HG02981 (cell line): Measurements from ENCODE around the gene TCF12.
"Not testable (repeated sequence)": the region's sequence is repeated elsewhere in the genome, so short reads cannot be mapped to it uniquely, and the experiment has no call there.

Experiments
- ATAC-seq: cut with Tn5 transposase; IDR thresholded peaks from one replicate; pipeline ENCODE4 v1.9.1; 2021; ENCODE audit warnings: mild to moderate bottlenecking, moderate library complexity; ENCODE audit not compliant: unreplicated experiment

Gene TCF12

GRCh38 chr15:56915888-56916287 lies 2.6 kb upstream of the TCF12 start:
- no peak for ATAC-seq

GRCh38 chr15:56916825-56917477 lies 1.5 kb upstream of the TCF12 start:
- ATAC-seq, result no peak

GRCh38 chr15:56917652-56918045 lies 795 bp upstream of the TCF12 start:
- no peak for ATAC-seq

- ATAC-seq, result peak; percentile 30
Measured at GRCh38 chr15:56919031-56919608, 676 bp downstream of the TCF12 start.

GRCh38 chr15:56919609-56920366 lies 1.3 kb downstream of the TCF12 start:
- no peak for ATAC-seq

GRCh38 chr15:56920367-56920627 lies 1.9 kb downstream of the TCF12 start:
- no peak for ATAC-seq

- no peak for ATAC-seq
Measured at GRCh38 chr15:56923174-56923591, 4.7 kb downstream of the TCF12 start.

GRCh38 chr15:56927816-56928215 lies 9.4 kb downstream of the TCF12 start:
- ATAC-seq, result no peak

GRCh38 chr15:56929399-56929798 lies 11.0 kb downstream of the TCF12 start:
- no peak for ATAC-seq

- no peak for ATAC-seq
Measured at GRCh38 chr15:56929933-56930332, 11.5 kb downstream of the TCF12 start.

- no peak for ATAC-seq
Measured at GRCh38 chr15:56930669-56931313, 12.3 kb downstream of the TCF12 start.

- ATAC-seq, result no peak
Measured at GRCh38 chr15:56931639-56932508, 13.4 kb downstream of the TCF12 start.

GRCh38 chr15:56932509-56932868 lies 14.0 kb downstream of the TCF12 start:
- ATAC-seq, result not testable (repeated sequence)

- ATAC-seq, result no peak
Measured at GRCh38 chr15:56933410-56933809, 15.0 kb downstream of the TCF12 start.

GRCh38 chr15:56933811-56934210 lies 15.4 kb downstream of the TCF12 start:
- ATAC-seq, result no peak

GRCh38 chr15:56934269-56934668 lies 15.8 kb downstream of the TCF12 start:
- ATAC-seq, result no peak

- ATAC-seq, result no peak
Measured at GRCh38 chr15:56936929-56937328, 18.5 kb downstream of the TCF12 start.

GRCh38 chr15:56939257-56939656 lies 20.8 kb downstream of the TCF12 start:
- ATAC-seq, result no peak

- no peak for ATAC-seq
Measured at GRCh38 chr15:56940388-56940787, 21.9 kb downstream of the TCF12 start.

GRCh38 chr15:56942118-56942517 lies 23.7 kb downstream of the TCF12 start:
- ATAC-seq, result no peak

- ATAC-seq, result no peak
Measured at GRCh38 chr15:56943403-56943802, 25.0 kb downstream of the TCF12 start.
